DMS 273 (cell line): ENCODE data around the gene ZDHHC21.
"Not testable (repeated sequence)": the region's sequence is repeated elsewhere in the genome, so short reads cannot be mapped to it uniquely, and the experiment has no call there.

Experiments used
- DNase-seq: peaks from one replicate; lab custom pipeline; 2025; ENCODE audit not compliant: unreplicated experiment; lab: John Stamatoyannopoulos, UW

The ZDHHC21 gene

DNA sequence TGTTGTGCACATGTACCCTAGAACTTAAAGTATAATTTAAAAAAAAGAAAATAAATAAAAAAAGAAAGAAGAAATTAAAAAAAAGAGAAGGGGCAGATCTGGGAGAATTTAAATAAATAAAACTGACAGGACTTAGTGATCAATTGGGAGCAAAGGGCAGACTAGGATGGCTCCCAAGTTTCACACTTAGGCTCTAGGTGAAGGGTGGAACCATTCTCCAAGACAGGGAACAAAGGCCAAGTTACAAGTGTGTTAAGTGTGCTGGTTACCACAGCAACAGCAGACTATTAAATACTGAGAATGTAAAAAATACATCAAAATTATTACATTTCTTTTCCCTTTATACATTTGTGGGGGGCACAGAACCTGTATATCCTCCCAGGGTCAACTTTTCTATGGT is 7.1 kb downstream of the ZDHHC21 start:
- no peak for DNase-seq

DNA sequence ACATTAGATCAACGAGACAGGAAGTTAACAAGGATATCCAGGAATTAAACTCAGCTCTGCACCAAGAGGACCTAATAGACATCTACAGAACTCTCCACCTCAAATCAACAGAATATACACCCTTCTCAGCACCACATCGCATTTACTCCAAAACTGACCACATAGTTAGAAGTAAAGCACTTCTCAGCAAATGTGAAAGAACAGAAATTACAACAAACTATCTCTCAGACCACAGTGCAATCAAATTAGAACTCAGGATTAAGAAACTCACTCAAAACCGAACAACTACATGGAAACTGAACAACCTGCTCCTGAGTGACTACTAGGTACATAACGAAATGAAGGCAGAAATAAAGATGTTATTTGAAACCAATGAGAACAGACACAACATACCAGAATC is 10.6 kb downstream of the ZDHHC21 start:
- not testable (repeated sequence) for DNase-seq

DNA sequence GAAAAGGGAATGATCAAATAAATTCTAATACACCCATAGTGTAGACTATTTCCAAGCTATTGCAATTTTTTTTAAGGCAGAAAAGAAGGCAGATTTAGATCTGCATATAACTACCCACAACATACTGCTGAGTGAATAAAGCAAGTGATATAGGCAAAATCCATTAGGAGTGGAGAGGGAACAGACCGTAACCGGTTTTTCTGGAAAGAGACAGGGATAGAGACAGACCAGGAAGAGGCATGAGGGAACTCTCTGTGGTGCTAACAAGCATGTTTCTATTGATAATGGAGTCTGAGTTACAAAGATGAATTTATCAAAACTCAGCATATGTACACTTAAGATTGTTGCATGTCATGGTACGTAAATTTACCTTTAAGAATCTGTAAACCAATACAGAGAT is 14.5 kb downstream of the ZDHHC21 start:
- no peak for DNase-seq

DNA sequence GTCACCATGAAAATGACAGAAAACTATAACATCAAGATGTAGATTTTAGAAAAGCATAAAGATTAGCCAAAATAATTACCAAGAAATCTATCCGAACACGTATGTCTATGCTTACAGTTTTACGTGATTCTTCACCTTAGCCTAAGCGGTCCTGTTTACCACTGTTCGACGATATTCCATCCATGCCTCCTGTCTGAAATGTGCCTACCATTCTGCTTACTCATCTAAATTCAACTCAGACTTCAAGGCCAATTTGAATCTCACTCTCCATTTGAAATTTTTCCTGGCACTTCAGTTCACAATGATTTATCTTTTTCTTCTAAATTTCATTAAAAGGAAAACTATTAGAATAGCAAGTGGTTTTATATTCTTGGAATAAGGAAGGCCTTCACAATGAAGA is 15.4 kb downstream of the ZDHHC21 start:
- no peak for DNase-seq

DNA sequence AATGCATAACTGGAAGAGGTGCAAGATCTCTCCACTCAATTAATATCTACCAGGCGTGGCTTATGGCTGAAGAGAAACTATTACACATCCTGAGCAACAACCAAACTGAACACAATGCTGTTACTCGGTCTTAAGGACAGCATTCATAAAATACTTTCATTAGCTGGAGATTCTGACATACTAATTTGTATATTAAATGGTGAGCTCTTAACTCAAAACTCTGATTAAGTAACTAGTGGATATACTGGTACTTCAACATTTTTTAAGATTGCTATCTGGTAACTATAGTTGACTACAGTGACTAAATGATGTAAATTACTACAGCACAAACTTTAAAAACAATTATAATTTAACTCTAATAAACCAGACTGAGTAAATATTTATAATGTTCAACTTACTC is 15.8 kb downstream of the ZDHHC21 start:
- DNase-seq, result no peak

DNA sequence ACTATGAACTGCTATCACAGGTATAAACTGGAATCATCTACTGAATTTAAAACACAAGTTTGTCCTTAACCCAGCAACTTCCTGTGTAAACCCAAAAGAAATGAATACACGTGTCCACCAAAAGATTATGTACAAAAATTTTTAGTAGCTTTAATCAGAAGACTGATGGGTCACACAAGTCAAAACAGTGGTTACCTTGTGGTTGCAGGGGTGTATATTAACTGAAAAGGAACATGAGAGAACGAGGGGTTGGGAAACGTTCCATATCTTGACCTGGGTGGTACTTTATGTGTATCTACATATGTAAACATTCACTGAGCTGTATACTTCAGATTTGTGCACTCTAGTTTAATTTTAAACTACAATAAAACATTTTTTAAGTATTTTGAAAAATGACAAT is 18.6 kb downstream of the ZDHHC21 start:
- no peak for DNase-seq

DNA sequence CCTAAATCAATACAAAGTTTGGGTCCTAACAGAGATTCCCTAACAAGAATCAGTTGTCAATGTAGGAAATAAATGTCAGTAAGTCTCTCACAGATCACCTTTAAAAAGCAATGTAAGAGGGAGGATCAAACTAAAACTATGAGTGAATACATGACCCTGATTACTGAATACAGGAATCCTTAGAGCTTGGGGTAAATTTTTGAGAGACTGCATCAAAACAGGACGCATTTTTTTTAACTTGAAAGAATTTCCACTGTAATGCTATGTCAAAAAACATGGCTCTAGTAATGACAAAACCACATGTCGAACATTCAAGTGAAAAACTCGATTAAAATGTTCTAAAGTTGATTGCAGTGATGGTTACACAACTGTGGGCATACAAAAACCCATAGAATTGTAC is 21.9 kb downstream of the ZDHHC21 start:
- DNase-seq, result no peak

DNA sequence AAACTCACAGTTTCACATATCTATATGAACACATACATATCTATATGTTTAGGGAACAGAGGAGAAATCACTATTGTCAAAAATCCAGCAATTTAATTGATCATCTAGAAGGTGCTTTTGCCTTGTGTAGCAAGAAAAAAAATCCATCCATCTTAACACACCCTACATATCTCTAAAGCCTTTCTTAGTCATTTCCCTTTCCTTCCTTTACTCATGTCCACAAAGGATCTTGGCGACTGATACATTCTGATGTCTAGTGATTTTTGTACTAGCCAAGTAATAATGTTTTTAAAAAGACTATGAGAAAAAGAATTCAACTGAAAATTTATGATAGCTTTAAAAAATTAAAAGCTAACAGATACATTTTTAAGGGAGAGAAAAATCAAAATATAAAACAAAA is 22.5 kb downstream of the ZDHHC21 start:
- no peak for DNase-seq

DNA sequence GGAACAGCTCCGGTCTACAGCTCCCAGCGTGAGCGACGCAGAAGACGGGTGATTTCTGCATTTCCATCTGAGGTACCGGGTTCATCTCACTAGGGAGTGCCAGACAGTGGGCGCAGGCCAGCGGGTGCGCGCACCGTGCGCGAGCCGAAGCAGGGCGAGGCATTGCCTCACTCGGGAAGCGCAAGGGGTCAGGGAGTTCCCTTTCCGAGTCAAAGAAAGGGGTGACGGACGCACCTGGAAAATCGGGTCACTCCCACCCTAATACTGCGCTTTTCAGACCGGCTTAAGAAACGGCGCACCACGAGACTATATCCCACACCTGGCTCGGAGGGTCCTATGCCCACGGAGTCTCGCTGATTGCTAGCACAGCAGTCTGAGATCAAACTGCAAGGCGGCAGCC is 29.2 kb downstream of the ZDHHC21 start:
- DNase-seq, result not testable (repeated sequence)

DNA sequence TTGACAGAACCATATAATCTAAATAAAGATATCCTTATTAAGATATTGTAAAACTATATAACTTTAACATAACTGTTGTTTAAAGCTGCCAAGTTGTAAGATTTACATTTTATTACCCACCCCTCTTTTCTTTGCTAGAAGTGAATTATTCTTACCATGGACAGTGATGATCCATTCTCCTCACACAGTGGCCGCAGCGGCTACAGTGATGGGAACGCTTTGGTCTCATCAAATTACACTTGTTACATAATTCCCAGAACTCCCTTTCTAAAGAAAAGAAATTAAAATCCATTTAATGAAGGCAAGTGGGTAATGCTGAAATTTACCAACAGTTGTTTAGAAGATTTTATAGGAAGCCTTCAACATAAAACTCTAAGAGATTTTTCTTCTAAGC is 31.2 kb downstream of the ZDHHC21 start:
- DNase-seq, result no peak

DNA sequence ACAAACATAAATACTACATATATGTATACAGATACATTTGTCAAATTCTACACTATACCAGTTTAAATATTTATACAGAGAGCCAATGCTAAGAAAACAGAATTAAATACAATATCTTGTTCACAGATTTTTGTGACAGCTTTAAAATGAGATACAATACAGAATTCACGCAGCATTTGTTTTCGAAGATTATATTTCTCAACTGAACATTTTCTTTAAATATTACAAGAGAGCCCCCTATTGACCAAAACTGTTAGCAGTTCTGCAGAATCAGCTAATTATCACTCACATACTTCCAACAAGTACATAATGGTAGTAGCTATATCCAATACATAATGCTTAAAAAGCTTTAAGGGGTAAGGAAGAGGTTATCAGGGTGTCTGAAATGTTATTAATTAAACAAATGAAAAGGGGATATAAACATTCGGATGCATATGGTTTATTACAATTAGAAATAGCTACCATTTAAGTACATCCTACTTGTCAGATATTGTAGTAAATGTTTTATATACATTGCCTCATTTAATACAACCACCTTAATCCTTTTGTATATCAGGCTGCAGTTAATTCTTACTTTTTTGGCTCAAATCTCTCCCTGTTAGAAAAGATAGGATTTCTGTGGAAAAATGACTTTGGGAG is 31.7 kb downstream of the ZDHHC21 start:
- DNase-seq, result peak; percentile 64

DNA sequence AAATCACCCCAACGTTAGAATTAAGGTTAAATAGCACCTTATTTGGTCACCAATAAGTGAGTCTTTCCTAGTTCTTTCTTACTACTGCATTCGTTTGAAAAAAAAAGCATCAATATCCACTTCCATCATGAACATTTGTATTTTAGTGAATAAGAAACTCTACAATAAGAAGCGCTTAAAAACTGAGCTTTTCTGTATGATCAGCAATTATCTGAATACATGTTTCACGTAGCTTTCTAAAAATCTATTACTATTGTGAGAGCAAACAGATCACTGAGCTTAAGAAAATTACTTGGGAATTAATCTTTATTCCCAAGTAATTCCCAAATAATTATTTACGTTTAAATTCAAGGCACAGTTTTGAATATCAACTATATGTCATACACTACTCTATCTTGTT is 32.5 kb downstream of the ZDHHC21 start:
- no peak for DNase-seq

DNA sequence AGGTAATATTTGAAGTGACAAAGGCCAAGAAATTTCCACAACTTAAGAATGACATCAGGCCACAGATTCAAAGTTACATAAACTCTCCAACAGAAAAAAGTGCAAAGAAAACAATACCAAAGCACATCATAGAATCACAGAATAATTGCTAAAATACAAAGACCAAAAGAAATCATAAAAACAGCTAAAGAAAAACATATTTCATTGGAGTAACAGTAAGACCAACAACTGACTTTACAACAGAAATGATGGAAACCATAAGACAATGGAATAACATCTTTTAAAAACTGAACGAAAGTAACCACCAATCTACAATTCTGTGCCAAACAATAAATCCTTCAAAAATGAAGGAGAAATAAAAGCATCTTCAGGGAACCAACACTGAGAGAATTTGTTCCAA is 38.3 kb downstream of the ZDHHC21 start:
- DNase-seq, result no peak

DNA sequence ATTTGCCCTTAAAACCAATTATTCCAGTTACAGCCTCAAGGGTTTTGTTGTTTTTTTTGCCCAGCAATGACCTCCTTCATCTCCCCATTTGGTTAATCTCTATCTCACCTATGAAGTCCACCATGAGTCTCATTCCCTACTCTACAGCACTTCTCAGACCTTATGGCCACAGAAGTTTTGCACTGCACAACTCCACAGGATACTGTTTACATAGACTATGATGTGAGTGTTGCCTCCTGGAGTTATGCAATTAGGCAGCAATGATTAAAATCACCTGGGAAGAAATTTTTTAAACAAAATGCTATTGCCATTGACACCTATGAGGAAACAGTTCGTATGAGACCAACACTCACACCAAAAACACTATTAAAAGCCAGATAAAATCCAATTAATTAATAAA is 39.7 kb downstream of the ZDHHC21 start:
- DNase-seq, result no peak

DNA sequence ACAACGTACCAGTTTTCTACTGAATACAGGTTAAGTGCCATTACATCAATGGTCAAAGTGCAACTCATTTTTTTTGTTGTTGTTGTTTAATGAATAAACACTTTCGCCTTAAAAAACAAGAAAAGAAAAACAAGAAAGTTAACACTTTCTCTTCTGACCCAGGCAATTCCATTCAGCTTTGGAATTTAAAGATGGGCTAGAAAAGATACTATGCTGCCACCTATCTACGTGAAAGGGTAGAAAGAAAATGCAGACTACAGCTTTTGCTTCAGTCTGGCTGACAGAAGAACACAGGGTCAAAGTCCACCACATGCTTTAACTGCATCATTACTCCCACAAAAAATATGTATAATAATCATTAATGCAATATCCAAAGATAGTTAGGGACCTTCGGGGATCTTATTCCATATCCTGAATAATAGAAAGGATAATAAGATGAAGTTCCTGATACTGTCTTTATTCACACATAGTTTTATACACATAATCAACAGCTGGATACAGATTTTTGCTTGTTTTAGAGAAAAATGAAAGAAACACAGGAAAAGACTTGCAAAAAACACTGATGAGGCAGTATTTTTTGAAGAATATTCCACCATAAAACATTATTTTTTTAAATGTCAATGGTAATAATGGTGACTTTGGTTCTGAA is 40.4 kb downstream of the ZDHHC21 start:
- DNase-seq, result peak; percentile 62

DNA sequence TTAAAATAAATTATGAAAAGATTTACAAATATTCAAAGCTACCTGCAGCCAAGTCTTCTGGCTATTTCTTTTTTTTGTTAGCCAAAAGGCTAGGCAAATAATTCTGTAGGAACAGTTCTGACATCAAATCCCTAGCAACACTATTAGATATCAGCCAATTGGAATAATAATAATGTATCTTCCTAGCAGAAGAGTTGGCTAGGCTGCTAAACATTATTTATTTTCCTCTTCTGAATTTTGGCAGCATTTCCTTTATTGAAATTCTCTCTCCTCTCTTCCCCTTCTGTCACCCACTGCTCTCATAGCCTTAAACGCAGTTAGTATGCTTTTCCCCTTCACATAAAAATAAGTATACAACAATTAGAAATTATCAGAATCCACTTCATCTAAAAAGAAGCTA is 42.6 kb downstream of the ZDHHC21 start:
- DNase-seq, result peak; percentile 46

DNA sequence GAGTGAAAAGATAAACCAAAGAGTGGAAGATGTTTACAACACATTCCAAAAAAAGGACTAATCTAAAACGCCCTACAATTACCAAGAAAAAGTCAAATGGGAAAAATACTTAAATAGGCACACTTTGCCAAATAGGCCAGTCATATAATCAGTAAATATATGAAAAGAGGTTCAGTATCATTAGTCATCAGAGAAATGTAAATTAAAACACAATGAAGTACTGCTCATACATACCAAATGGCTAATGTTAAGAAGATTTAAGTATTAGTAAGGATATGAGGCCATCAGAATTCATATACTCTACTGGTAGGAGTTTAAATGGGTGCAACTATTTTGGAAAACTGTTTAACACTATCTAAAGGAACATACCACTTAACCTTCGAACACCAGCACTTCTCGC is 47.6 kb downstream of the ZDHHC21 start:
- no peak for DNase-seq

DNA sequence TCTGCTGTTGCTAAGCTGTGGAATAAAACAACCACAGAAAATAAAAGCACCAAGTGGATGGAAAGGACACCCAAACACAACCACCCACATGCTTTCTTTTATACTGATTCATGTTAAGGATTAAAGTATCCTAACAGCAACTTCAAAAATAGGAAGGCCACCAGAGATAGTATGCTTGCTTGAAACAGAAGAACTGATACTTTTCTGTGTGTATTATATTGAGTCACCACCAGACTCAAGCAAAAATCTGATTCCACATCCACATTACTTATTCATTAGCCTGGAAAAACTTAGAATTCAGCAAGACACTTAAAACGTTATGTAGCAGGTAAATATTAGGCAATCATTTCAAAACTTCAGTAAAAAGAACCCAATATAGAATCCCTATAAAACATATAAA is 52.3 kb downstream of the ZDHHC21 start:
- no peak for DNase-seq

DNA sequence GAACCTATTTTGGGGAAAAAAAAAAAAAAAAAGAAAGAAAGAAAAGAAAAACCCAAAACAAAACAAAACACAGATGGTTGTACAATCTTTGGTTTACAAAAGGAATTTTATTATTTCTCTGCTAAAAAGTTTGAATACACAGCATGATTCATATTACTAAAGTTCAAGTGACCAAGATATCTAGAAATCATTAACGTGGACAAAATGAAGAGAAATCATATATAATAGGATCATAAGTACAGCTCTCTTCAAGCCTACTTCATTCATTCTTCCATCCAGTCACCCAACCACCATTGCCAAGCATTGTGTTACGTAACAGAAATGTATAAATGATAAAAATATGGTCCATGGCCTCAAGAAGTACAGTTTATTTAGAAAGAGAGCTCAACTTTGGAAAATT is 52.9 kb downstream of the ZDHHC21 start:
- no peak for DNase-seq

DNA sequence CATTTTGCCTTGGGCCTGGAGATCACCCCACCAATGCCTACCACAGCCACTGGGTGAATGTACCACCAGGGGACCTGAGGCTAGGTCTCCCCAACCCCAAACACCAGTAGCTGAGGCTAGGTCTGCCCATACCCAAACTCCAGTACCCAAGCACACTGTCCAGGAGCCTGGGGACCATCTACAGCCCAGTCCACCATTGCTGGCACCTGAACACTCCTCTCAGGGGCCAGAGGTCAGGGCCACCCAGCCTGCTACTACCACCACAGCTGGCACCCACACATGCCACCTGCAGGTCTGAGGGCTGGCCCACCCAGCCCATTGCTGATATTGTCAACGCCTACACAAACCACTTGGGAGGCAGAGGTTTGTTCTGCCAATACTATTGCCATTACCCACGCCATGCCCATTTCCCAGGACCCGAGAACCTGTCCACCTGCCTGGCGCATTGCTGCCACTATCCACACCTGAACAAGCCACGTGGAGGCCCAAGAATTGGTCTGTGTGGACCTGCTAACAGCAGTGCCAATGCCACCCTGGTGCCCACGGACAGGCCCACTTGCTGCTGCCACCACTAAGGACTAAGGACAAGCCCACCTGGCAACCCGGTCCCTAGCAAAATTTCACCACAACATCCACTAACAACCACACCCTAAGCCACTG is 59.2 kb downstream of the ZDHHC21 start:
- DNase-seq, result no peak

DNA sequence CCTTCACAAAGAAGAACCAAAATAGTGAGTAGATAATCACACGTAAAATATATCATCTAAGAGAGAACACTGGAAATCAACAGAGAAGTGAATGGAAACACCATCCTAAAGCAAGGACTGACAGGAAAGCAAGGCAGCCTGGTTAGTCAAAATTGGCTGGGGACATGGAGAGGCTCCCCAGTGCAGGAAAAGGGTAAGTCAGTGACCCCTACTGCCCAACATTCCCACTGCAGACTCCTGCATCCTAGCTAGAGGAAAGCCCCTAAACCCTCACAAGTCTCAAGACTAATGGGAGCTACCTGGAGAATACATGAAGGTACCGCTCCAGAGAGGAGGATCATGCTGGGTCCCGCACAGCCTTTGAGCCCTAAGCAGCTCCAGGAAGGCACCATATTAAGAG is 60.1 kb downstream of the ZDHHC21 start:
- no peak for DNase-seq

DNA sequence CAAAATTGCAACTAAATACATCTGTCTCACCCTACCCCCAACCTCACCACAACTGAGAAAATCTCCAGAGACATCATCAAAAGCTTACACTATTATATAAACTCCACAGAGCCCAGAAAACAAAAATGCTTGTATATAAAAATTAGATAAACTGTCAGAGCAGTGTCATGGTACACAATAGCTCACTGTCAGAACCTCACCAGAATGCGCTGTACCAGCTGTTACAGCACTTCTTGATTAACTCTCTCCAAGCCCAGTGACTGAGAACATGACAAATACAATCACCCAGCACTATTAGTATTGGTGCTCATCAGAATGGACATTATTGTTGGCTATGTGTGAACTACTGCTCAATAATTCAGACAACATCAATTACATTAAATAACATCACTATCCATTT is 65.7 kb downstream of the ZDHHC21 start:
- DNase-seq, result peak; percentile 12
